COR-L47 (cell line): ENCODE measurements around the gene NFIA.

ENCODE experiments used
- DNase-seq: peaks from one replicate; lab custom pipeline; 2025; lab: John Stamatoyannopoulos, UW

The NFIA gene

DNA sequence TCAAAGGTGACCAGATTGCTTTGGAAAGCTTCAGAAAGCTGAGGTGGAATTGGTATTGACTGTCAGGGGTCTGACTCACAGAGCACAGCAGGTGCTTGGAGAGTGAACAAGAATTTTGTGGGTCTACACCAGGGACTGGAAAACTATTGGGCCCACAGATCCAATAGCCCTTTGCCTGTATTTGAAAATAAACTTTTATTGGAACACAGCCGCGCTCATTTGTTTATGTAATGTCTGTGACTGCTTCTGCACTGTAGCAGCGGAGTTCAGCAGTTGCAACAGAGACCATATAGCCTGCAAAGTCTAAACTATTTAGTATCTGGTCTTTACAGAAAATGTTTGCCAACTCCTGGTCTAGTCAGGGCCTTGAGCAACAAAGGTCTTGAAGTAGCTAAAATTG lies 315.6 kb downstream of the NFIA start:
- no peak for DNase-seq

DNA sequence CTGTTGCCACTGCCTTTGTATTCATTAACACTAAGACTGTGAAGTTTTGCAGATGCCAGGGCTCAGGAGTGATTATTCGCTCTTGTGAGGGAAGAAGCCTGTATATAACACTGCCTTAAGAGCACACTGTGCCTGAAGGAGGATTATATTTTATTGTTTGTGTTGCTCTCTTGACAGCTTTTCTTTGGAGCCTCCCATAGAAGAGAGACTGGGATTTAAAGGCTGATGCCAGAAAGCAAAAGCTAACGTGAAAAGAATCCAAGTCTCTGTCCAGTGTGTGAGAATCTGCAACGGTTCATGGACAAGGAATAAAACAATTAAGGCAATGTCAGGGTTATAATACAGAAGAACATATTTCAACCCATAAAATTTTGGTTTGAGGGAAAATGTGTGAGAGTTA lies 316.8 kb downstream of the NFIA start:
- DNase-seq: no peak

DNA sequence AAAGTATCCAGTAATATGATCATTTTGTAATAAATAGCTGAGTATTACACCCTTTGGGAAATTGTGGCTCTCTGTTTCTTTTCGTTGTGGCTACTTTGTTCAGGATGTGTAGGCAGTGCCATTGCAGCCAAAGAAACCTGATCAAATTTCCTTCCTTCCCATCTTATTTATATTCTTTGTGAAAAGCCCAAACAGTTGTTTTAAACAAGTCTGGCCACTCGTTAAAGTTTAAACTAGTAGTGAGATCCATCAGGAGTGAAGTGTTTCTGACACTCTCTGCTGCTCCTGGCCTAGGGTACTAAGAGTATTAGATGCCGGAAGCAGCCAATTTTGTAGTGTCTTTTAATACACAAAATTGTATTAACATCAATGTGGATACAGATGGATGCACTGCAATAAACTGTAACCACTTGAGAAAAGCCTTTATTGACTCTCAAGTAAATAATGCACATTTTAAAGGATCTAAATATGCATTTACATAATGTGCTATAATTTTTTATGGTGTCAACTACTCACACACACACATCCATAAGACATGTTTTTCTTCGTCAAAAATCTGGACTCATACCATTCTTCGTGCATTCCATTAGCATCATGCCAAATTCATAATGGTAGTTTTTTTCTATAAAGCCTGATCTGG lies 317.9 kb downstream of the NFIA start:
- no peak for DNase-seq

- no peak for DNase-seq
These were observed 318.6 kb downstream of the NFIA start for GRCh38 chr1:61400997-61401396.

DNA sequence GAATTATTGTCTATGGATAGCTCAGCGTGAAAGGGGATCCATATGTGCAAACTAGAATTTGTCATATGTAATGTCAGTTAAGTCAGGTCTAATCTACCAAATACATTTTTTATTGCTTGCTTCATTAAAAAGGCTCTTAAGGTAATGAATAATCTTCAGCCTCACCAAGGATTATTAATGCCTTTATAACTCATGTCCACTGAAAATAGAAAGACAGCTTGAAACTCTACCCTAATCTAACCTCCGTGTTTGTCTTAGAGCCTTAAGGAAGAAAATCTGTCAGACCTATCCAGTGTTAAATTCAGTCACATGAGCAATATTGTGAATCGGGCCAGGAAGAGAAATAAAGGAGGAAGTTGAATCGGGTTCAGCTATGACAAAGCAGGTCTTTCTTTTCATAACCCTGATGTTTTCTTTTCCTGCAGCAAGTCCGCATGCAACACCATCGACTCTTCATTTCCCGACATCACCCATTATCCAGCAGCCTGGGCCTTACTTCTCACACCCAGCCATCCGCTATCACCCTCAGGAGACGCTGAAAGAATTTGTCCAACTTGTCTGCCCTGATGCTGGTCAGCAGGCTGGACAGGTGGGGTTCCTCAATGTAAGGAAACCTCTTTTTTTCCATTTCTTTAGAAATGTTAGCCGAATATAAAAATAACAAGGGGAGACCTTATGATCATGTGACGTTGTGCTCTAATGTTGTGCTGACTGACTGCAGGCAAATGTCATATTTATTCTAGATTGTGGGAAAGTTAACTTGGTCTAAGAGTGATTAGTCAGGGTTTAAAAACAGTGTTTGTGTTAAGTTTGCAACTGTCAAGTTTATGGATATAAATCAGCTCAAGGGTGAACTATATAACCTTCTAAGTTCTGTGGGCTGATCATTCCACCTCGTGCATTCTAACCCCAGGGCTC lies 321.6 kb downstream of the NFIA start:
- DNase-seq: no peak

- DNase-seq: no peak
These were observed 322.4 kb downstream of the NFIA start for GRCh38 chr1:61404597-61405376.

- DNase-seq: no peak
These were observed 324.1 kb downstream of the NFIA start for GRCh38 chr1:61406467-61406866.

GRCh38 chr1:61412601-61413000 lies 330.2 kb downstream of the NFIA start:
- DNase-seq: no peak

DNA sequence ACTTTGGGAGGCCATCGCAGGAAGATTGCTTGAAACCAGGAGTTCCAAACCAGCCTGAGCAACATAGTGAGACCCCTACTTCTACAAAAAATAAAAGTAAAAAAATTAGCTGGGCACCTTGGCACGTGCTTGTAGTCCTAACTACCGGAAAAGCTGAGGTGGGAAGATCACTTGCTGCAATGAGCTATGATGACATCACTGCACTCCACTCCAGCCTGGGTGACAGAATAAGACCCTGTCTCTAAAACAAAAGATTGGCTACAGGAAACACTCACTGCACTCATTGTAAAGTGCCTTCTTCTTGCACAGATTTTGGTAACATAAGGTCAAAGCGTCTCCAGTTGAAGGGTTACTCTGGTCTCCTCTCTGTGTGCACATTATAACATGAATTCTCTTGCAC lies 336.8 kb downstream of the NFIA start:
- DNase-seq: no peak

- no peak for DNase-seq
These were observed 337.3 kb downstream of the NFIA start for GRCh38 chr1:61419657-61420056.

GRCh38 chr1:61420243-61420642 lies 337.9 kb downstream of the NFIA start:
- DNase-seq: no peak

GRCh38 chr1:61420909-61421835 lies 338.8 kb downstream of the NFIA start:
- DNase-seq: no peak

- no peak for DNase-seq
These were observed 341.3 kb downstream of the NFIA start for GRCh38 chr1:61423643-61424042.

- DNase-seq: no peak
These were observed 342.0 kb downstream of the NFIA start for GRCh38 chr1:61424382-61424781.

GRCh38 chr1:61425040-61425439 lies 342.7 kb downstream of the NFIA start:
- DNase-seq: no peak

DNA sequence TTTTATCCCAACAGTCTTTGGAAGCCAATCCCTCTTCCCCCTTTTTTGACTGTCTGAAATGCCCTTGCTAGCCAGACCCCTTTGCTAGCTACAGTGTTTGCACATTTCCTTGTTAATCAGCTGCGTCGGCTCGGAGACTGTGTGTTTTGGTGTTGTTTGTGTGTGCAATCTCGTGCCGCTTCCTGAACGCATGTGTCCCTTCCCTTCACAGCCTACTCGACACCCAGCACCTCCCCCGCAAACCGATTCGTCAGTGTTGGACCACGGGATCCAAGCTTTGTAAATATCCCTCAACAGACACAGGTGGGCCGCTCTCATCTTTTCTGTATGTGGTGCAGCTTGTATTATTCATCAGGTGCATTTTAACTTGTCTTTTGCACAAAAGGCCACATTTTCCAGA lies 343.9 kb downstream of the NFIA start:
- no peak for DNase-seq

DNA sequence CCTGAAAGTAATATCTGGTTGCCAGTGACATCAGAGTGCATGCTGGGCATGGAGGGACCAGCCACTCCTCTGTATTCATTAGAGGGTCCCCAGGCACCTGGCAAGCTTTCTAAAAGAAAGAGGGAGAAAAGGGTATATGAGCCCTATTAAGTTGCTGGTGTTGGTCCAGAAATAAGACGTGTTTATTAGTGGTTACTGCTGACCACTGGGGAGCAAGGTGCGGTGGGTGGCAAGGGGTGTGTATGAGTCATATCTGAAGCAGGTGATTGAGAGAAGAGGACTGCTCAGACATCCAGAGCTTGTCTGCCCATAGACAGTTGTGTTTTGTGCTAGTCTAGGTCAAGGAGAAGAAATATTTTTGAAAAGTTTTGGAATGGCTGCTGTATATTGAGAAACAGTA lies 344.5 kb downstream of the NFIA start:
- no peak for DNase-seq

GRCh38 chr1:61427510-61427909 lies 345.1 kb downstream of the NFIA start:
- DNase-seq: no peak

DNA sequence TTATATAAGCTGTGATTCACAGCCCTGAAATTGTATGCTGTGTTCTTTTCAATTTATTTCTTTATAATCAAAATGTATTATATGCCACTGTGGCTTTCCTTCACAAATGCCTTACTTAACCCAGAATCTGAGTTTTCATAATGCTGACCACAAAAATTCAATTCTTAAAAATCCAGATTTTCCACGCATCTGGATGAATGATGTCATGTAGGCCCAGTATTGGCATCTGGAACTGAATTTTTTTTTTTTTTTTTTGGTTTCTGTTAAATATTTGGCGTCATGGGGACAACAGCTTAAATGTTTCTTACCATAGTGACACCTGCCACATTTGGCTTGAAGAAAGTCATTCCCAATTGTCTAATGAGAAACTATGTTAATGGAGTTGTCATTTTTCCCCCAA lies 345.8 kb downstream of the NFIA start:
- DNase-seq: no peak

DNA sequence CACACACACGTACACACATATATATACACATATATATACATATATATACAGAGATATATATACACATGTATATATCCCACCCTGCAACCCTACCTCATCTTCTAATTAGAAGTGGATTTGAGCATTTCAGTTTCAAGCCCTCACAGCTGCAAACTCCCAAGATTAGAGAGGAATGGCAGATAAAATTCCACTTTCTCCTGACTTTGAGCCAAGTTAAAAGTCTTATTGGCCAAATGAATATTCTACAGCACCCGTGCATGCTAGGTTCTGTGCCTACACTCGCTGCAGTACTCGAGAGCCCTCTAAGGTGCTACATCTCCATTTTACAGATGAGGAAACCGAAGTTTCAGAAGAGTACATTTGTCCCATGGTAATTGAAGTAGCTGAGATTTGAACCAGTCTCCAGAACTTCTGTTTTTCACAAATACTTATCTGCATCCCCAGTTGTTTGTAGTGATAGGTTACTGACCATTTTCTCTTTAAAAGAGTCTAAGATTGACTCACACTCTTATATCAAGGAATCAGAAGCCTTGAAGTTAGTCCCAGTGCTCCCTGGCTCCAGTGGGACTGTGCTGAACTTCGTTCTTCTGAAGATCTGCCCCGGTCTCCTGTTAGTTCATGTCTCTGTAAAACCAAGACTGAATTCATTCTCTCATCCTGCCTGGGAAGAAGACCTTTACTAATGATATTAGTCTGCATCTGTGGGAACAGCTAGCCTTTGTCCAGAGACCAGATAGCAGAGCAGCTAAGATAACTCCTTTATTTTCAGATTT lies 350.4 kb downstream of the NFIA start:
- DNase-seq: no peak

DNA sequence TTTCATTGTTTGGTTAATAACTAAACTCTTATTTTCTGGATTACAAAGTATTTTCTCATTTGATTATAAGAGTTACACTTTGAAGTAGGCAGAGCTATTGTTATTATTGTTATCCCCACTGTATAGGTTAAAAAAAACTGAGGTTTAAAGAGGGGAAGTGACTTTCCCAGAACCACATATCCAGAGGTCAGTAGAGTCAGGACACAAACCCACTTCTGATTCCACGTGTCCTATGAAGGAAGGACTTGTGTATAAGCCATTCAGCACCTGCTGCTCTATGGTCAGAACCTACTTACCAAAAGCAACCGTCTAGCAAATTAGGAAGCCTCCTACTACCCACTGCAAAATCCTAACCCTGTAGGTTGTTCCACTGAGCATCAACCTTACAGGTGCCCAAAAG lies 351.3 kb downstream of the NFIA start:
- no peak for DNase-seq
